NCI-H510A (cell line): ENCODE measurements around the gene PTEN.
"Not testable (repeated sequence)": the region's sequence is repeated elsewhere in the genome, so short reads cannot be mapped to it uniquely, and the experiment has no call there.

ENCODE experiments used
- DNase-seq: peaks from one replicate; lab custom pipeline; 2025; lab: John Stamatoyannopoulos, UW

Gene PTEN

DNA sequence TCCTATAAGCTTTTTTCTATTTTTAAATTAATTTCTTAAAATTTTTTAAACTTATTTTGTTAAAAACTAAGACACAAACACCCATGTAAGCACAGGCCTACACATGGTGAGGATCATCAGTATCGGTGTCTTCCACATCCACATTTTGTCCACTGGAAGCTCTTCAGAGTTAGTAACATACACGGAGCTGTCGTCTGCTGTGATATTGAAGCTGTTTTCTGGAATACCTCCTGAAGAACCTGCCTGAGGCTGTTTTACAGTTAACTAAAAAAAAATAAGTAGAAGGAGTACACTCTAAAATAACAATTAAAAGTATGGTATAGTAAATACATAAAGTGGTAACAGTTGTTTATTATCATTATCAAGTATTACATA is 17.8 kb upstream of the PTEN start:
- no peak for DNase-seq

- DNase-seq: no peak
These were observed 17.4 kb upstream of the PTEN start for GRCh38 chr10:87846023-87846422.

DNA sequence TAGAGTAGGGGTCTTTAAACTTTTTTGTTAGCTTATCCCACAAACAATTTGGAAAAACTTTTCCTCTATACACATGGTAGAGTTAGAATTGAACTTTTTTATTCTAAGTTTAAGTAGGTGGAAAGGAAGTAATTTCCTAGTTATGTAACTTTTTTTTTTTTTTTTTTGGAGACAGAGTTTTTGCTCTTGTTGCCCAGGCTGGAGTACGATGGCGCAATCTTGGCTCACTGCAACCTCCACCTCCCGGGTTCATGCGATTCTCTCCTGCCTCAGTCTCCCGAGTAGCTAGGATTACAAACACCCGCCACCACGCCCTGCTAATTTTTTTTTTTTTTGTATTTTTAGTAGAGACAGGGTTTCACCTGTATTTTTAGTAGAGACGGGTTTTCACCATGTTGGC is 16.7 kb upstream of the PTEN start:
- not testable (repeated sequence) for DNase-seq

- no peak for DNase-seq
These were observed 15.9 kb upstream of the PTEN start for GRCh38 chr10:87847550-87847949.

GRCh38 chr10:87849001-87849400 is 14.4 kb upstream of the PTEN start:
- DNase-seq: no peak

GRCh38 chr10:87850742-87851205 is 12.7 kb upstream of the PTEN start:
- no peak for DNase-seq

GRCh38 chr10:87852089-87852488 is 11.3 kb upstream of the PTEN start:
- no peak for DNase-seq

DNA sequence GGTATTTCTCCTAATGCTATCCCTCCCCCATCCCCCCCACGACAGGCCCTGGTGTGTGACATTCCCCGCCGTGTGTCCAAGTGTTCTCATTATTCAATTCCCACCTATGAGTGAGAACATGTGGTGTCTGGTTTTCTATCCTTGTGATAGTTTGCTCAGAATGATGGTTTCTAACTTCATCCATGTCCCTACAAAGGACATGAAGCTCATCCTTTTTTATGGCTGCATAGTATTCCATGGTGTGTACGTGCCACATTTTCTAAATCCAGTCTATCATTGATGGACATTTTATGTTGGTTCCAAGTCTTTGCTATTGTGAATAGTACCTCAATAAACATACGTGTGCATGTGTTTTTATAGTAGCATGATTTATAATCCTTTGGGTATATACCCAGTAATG is 8.2 kb upstream of the PTEN start:
- not testable (repeated sequence) for DNase-seq

GRCh38 chr10:87855665-87856064 is 7.8 kb upstream of the PTEN start:
- not testable (repeated sequence) for DNase-seq

DNA sequence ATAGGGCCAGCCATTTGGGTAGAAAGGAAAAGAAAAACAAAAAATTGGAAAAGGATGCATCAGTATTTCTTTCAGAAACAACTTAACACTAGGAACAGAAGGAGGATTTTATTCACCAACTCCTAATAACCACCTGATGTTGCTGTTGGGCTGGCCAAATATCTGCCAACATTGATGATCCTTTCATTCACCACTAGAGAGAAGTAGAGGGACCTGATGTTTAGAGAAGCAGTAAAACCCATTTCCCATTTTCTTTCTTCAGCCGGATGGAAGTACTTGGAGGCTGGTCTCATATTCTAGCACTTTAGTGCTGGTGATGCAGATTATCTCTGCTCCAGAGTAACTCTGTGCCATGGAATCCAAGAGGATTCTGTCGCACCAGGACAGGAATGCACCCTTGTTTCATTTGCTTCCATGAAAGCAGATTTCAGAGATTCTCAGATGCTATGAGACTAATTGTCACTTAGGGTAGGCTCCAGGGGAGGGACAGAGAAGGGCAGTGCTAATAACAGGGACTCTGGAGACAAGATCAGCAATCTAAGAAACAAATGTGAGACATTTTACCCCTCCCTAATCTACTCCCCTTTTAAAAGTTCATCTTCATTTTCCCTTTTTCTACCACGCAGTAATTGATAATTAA is 3.1 kb upstream of the PTEN start:
- peak; percentile 19 for DNase-seq

GRCh38 chr10:87860816-87861403 is 2.5 kb upstream of the PTEN start:
- DNase-seq: no peak

DNA sequence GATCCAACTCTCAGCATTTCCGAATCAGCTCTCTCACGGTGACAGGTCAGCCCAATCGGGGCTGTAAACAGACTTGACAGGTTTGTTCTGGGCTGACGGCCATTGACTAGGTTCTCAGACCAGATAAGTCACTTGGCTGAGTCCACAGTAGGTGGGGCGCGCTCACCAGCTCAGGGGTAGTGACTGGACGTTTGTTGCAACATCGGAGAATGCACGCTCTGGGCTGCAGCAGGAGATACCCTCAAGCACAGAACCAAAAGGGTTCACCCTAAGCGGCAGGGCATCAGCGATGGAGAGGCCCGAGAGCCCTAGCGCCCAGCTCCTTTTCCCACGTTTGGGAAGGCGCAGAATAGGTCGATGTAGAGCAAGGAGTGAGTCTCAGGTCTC is 1.9 kb upstream of the PTEN start:
- no peak for DNase-seq

DNA sequence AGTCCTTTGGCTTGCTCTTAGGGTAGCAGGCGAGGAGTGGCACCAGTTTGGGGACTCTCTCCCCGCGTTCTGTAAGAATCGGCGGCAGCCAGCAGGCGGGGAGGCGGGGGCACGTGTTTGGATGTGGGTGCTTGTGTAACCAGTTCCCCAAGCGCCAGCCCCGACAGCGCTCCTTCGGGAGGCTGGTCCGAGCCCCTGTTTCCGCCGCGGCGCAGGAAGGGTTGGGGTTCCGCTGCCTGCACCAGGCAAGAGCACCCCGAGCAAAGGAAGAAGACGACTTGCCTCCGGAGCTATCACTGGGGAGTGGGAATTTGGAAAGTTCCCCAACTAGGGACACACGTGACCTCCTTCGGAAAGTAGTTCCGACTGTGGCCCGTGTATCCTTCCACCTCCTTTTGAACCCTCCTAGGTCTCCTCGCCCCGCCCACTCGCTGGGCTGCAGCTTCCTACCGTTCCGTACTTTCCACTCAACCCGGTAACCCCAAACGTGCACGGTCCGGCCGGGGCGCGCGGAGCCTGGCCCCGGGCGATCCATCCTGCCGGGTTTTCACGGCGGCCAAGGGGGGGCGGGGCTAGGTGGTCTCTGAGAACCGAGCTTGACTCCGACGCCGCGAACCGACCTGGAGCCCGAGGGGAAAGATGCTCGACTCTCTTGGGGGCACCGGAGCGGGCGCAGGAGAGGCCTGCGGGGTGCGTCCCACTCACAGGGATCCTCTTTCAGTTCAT is 1.3 kb upstream of the PTEN start:
- DNase-seq: peak; percentile 89

DNA sequence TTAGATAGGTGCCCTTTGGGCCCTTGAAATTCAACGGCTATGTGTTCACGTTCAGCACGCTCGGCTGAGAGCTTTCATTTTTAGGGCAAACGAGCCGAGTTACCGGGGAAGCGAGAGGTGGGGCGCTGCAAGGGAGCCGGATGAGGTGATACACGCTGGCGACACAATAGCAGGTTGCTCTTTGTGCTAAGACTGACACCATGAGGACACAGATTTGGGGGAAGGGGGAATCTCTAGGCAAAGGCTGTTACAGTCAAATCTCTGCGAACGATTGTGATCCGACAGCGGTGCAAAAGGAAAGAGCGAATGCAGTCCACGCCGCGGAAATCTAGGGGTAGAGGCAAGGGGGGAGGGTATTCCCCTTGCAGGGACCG is 759 bp upstream of the PTEN start:
- DNase-seq: no peak

GRCh38 chr10:87863951-87864495 is 598 bp downstream of the PTEN start:
- DNase-seq: not testable (repeated sequence)

- no peak for DNase-seq
These were observed 1.2 kb downstream of the PTEN start for GRCh38 chr10:87864496-87865059.

GRCh38 chr10:87865241-87865881 is 1.9 kb downstream of the PTEN start:
- no peak for DNase-seq

GRCh38 chr10:87866412-87866974 is 3.1 kb downstream of the PTEN start:
- no peak for DNase-seq

GRCh38 chr10:87867453-87867852 is 4.0 kb downstream of the PTEN start:
- no peak for DNase-seq

DNA sequence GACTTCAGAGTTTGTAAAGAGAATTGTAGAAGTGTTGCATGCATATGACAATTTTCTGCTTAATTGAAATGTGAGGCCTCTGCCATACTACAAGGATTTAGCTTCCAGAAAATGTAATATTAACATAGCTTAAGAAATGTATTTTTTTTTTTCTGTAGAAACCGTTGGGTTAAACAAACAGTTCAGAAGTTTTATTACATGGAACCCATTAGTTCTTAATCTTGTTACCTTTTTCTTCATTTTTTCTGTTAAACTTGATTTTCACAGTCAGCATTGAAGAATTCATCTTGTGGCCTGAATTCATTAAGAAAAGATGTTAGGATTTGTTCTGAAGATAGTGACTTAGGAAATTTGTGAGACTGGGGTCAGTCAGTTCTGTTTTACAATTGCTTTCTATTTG is 4.9 kb downstream of the PTEN start:
- DNase-seq: no peak

GRCh38 chr10:87869139-87869538 is 5.7 kb downstream of the PTEN start:
- not testable (repeated sequence) for DNase-seq
